Transverse colon (tissue), 4 donors: ENCODE results near the gene FARP1. TPM values are rescaled to one million over a fixed set of nuclear protein-coding genes. Genes with fewer than 3 reads are reported as not detected.
"Not testable (repeated sequence)": the region's sequence is repeated elsewhere in the genome, so short reads cannot be mapped to it uniquely, and the experiment has no call there.

Experiments used
- DNase-seq: peaks from one replicate; pipeline ENCODE4 v3.0.0-alpha.2; 2019
- H3K27ac ChIP-seq, 4 donors: fragments of 200-600 bp; sonication (generic); 2 replicates each; pipeline ENCODE4 v1.5.1; 2016 to 2018; ENCODE audit warnings: inconsistent platforms in 4 of 4
- H3K27me3 ChIP-seq: fragments of 200-600 bp; sonication (generic); 2 replicates; pipeline ENCODE4 v1.5.1; 2017; ENCODE audit warnings: inconsistent platforms
- H3K36me3 ChIP-seq, 4 donors: fragments of 200-600 bp; sonication (generic); 2 replicates each; pipeline ENCODE4 v1.5.1; 2017 to 2019; ENCODE audit warnings: inconsistent platforms in 4 of 4
- H3K4me1 ChIP-seq, 4 donors: fragments of 200-600 bp; sonication (generic); 2 replicates each; pipeline ENCODE4 v1.5.1; 2017 to 2020; ENCODE audit warnings: inconsistent platforms in 4 of 4
- H3K4me3 ChIP-seq, 4 donors: fragments of 200-600 bp; sonication (generic); 1 replicate in 1 of 4; 2 replicates in 3 of 4; pipeline versions ENCODE4 v1.5.1 to v1.6.1; 2017 to 2019; ENCODE audit warnings: inconsistent platforms in 4 of 4
- H3K9me3 ChIP-seq, 2 donors: fragments of 200-600 bp; sonication (generic); 2 replicates each; pipeline ENCODE4 v1.5.1; 2017 to 2019; ENCODE audit warnings: inconsistent platforms in 2 of 2
- EP300 ChIP-seq: sonication (generic); formaldehyde crosslinking; IDR thresholded peaks from one replicate; pipeline ENCODE4 v1.6.1; 2017; ENCODE audit warnings: antibody characterized with exemption, low read depth
- POLR2A ChIP-seq: fragments of 450-650 bp; IDR thresholded peaks from one replicate; pipeline ENCODE4 v1.6.1; 2016; ENCODE audit warnings: antibody characterized with exemption, mild to moderate bottlenecking, moderate library complexity
- POLR2AphosphoS5 ChIP-seq, 3 donors: sonication (generic); formaldehyde crosslinking; IDR thresholded peaks; one replicate each; pipeline ENCODE4 v1.6.1; 2016; ENCODE audit warnings: antibody characterized with exemption in 3 of 3
- WGBS, 2 donors: methylation state at CpG; one replicate each; pipeline ENCODE4 v1.1.5; 2018; ENCODE audit warnings: low coverage in 1 of 2; 5-methylcytosine and 5-hydroxymethylcytosine counted together
- in situ Hi-C, 4 donors: fragments of 200-750 bp; cut with MboI; loops; one replicate each; pipeline versions ENCODE4 v1.15.0 to v1.15.1; 2017; ENCODE audit warnings: low sequenced_read_pairs in 3 of 4, low pct_ligation_motif_present in 1 of 4, low pct_unique_long_range_greater_than_20kb in 1 of 4
- intact Hi-C: fragments of 100-400 bp; cut with DNase I; formaldehyde crosslinking; loops from one replicate; pipeline ENCODE4 v1.15.1; 2023; ENCODE audit warnings: low total_unique reads
- total RNA-seq, 4 donors: library from RNA; depleted of rRNA; stranded (reverse); fragments of >200 nt; gene quantifications; one replicate each; pipeline ENCODE4 v1.1.0, GENCODE V29; 2016
- TF ChIP-seq, protein P1 (sequence below), 5 experiments: fragments of 200-600 bp in 3 of 5; fragments of 450-650 bp in 2 of 5; sonication (generic) in 3 of 5; IDR thresholded peaks; 1 replicate in 2 of 5; 2 replicates in 3 of 5; pipeline ENCODE4 v1.5.1; 2016 to 2017; ENCODE audit warnings: antibody characterized with exemption in 5 of 5, inconsistent platforms in 3 of 5, mild to moderate bottlenecking in 2 of 5, moderate library complexity in 1 of 5

The FARP1 gene
- total RNA-seq, 4 donors from 2014 or later, result 32.8 to 41.8 (median 38.3) TPM

GRCh38 chr13:98267080-98267912 lies 124.4 kb downstream of the FARP1 start:
- Histone ChIP-seq H3K4me3 (peak overlapping the region in 2 of 4 donors; percentile 8 to 25), H3K27me3 (no peaks in the 10 kb centered on the region), H3K27ac (peak overlapping the region; percentile 68 to 83 (median 78)), H3K36me3 (no peaks in the 10 kb centered on the region), H3K9me3 (no peaks in the 10 kb centered on the region), H3K4me1 (peaks cover 13 to 28% (median 21%) of the 10 kb centered on the region in 4 donors)
- in situ Hi-C loops, result no loop called here
- WGBS, 2 donors, result 13 to 37% methylated on average over 4 to 18 of the region's 18 CpGs
- peak; percentile 71 for DNase-seq
- TF ChIP-seq, protein P1, sequence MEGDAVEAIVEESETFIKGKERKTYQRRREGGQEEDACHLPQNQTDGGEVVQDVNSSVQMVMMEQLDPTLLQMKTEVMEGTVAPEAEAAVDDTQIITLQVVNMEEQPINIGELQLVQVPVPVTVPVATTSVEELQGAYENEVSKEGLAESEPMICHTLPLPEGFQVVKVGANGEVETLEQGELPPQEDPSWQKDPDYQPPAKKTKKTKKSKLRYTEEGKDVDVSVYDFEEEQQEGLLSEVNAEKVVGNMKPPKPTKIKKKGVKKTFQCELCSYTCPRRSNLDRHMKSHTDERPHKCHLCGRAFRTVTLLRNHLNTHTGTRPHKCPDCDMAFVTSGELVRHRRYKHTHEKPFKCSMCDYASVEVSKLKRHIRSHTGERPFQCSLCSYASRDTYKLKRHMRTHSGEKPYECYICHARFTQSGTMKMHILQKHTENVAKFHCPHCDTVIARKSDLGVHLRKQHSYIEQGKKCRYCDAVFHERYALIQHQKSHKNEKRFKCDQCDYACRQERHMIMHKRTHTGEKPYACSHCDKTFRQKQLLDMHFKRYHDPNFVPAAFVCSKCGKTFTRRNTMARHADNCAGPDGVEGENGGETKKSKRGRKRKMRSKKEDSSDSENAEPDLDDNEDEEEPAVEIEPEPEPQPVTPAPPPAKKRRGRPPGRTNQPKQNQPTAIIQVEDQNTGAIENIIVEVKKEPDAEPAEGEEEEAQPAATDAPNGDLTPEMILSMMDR (IDR thresholded peaks at IDR 0.05), result no peak
- TF ChIP-seq POLR2AphosphoS5 (IDR thresholded peaks at IDR 0.05), result peak in 2 of 3 donors; percentile 16 to 20
- no peak for TF ChIP-seq EP300
- intact Hi-C loops, result no loop called here

DNA sequence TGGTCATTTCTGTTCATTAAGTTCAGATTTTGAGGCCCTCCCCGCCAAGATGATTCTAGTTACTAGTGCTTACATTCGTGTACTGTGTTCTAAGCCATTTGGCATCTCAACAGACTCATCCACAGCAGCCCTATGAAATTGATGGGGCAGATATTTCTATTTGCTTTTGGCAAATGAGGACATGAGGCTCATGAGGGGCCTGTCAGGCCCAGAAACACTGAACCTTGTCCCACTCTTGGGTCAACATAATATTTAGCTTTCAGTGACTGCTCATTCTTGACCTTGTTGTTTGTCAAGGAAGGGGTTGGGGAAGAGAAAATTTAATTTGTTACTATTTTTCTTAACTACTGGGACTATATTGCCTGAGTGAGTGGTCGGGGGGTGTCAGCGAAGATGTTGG lies 126.5 kb downstream of the FARP1 start:
- intact Hi-C loops, result no loop called here
- WGBS, 2 donors, result 87 to 91% methylated on average over 4 of the region's 4 CpGs
- Histone ChIP-seq H3K4me3 (no peak overlapping the region), H3K27me3 (no peaks in the 10 kb centered on the region), H3K9me3 (no peaks in the 10 kb centered on the region), H3K27ac (no peak overlapping the region), H3K4me1 (peaks cover 13 to 28% (median 21%) of the 10 kb centered on the region in 4 donors), H3K36me3 (no peaks in the 10 kb centered on the region)
- no peak for DNase-seq
- in situ Hi-C loops, result no loop called here
- TF ChIP-seq EP300 (no peak), POLR2AphosphoS5 (IDR thresholded peaks at IDR 0.05) (no peak), POLR2A (no peak)
- TF ChIP-seq, protein P1 (IDR thresholded peaks at IDR 0.05), result no peak

DNA sequence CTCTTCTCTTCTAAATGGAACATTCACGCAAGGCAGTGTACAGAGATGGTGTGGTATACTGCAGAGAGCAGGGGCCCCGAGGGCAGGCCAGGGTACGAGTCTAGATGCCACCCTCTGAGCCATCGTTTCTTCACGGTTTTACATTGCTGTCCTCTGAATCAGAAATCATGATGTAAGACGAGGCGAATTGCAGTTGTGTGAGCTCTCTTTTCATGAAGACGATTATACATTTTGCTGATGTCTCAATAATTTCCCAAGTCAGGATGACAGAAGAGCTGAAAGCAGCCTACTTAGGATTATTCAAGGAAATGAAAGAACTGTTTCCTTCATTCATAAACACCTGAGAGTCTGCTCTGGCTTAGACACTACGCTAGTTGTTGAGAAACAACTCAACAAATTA lies 127.9 kb downstream of the FARP1 start:
- Histone ChIP-seq H3K4me3 (no peak overlapping the region), H3K4me1 (peaks cover 13 to 28% (median 20%) of the 10 kb centered on the region in 4 donors), H3K27me3 (no peaks in the 10 kb centered on the region), H3K27ac (no peak overlapping the region), H3K9me3 (no peaks in the 10 kb centered on the region), H3K36me3 (no peaks in the 10 kb centered on the region)
- intact Hi-C loops, result no loop called here
- DNase-seq, result no peak
- WGBS, 2 donors, result 83 to 92% methylated on average over 5 to 9 of the region's 9 CpGs
- TF ChIP-seq, protein P1 (IDR thresholded peaks at IDR 0.05), result no peak
- TF ChIP-seq POLR2A, result no peak
- TF ChIP-seq POLR2AphosphoS5 (IDR thresholded peaks at IDR 0.05), result no peak
- TF ChIP-seq EP300, result no peak
- in situ Hi-C loops, result no loop called here

DNA sequence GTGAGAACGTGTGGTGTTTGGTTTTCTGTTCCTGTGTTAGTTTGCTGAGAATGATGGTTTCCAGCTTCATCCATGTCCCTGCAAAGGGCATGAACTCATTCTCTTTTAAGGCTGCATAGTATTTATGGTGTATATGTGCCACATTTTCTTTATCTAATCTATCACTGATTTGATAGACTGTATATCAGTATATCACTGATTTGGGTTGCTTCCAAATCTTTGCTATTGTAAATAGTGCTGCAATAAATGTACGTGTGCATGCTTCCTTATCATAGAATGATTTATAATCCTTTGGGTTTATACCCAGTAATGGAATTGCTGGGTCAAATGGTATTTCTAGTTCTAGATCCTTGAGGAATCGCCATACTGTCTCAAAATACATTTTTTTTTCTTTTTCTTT lies 128.8 kb downstream of the FARP1 start:
- DNase-seq, intact Hi-C loops, H3K9me3 ChIP-seq, H3K4me3 ChIP-seq, H3K27ac ChIP-seq, H3K36me3 ChIP-seq, in situ Hi-C loops, H3K27me3 ChIP-seq: not testable (repeated sequence)
- 40 to 47% methylated on average over 2 to 3 of the region's 3 CpGs for WGBS, 2 donors
- peaks cover 8 to 22% (median 13%) of the 10 kb centered on the region in 4 donors for H3K4me1 ChIP-seq
